NCI-H1105 (cell line): ENCODE data around the gene ARHGDIB.

Experiments
- DNase-seq: peaks from one replicate; lab custom pipeline; 2025; lab: John Stamatoyannopoulos, UW

ARHGDIB gene

DNA sequence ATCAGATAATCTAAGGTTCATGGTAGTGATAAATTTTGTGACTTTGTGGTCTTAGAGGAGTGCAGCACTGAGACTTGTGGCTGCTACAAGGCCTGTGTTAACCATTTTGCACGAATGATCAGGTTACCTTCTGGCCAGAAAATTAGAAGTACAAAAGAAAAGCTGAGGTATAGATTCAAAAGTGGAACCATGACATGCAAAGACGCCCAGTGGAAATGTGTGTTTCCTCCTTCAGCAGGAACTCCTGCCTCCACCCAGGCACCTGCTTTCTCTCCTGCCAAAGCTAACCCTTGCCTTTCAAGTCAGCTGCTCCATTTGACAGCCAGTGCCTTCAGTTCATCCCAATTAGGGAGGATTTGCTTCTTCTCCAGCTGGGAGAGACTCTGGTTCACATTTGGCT is 21.6 kb upstream of the ARHGDIB start:
- no peak for DNase-seq

DNA sequence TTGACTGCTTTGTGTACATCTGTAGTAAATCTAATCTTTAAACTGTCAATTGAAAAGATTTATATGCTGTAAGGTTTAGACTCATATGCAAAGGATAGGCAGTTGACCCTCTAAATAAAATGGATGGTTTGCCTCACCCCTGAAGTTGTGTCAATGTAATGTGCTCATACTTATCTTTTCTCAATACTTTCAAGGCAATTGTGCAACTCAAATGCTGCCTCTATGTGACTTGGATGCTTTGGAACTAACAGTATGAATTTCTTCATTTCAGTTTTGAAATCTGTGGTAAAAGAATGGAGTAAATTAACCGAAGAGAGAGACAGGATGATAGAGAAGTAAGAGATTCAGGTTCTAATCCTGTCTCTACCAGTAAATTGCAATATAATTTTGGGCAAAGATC is 21.2 kb upstream of the ARHGDIB start:
- DNase-seq = no peak

- DNase-seq = no peak
These were observed 19.6 kb upstream of the ARHGDIB start for GRCh38 chr12:14981049-14981448.

- DNase-seq = no peak
These were observed 18.1 kb upstream of the ARHGDIB start for GRCh38 chr12:14979468-14979867.

GRCh38 chr12:14976658-14977057 is 15.3 kb upstream of the ARHGDIB start:
- no peak for DNase-seq

- no peak for DNase-seq
These were observed 14.1 kb upstream of the ARHGDIB start for GRCh38 chr12:14975457-14975856.

DNA sequence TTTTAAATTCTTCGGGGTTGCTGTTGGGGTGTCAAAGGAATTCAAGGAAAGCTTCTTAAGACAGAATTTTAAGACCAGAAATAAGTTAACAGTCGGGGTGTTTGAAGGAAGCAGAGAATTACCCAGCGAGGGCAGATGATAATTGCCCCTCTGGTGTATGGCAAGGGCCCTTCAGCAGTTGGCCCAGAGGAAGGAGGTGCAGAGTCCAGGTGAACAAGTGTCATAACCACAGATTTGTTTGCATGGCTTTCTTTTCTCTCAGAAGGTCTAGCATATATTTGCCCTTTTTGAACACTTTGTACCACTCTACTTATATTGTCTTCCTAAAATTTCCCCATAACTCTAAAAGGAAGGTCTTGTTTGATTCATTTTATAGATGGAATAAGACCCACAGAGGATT is 13.2 kb upstream of the ARHGDIB start:
- no peak for DNase-seq

GRCh38 chr12:14972816-14973215 is 11.4 kb upstream of the ARHGDIB start, which contains the start of gene PDE6H:
TSS of gene PDE6H (plus strand) at chr12:14973042. CDS start at chr12:14978013, 4,971 bp downstream.
- DNase-seq = no peak

- DNase-seq = no peak
These were observed 9.1 kb upstream of the ARHGDIB start for GRCh38 chr12:14970473-14970872.

- DNase-seq = no peak
These were observed 7.1 kb upstream of the ARHGDIB start for GRCh38 chr12:14968478-14968877.

DNA sequence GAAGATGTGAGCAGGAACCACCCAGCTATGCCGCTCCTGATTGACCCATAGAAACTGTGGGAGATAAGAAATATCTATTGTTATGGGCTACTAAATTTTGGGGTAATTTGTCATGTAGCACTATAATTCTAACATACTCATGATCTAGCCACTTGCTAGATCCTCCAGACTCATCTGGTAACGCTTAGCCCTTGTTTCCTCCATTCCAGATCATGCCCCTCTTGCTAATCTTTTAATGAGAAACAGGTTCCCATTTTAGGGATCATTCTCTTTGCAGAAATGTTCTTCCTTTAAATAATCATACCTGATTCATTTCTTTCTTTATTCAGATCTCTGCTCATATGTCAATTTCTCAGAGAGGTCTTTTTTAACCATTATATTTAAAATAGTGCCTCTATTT is 3.8 kb upstream of the ARHGDIB start:
- no peak for DNase-seq

- DNase-seq = no peak
These were observed 3.0 kb upstream of the ARHGDIB start for GRCh38 chr12:14964406-14964805.

DNA sequence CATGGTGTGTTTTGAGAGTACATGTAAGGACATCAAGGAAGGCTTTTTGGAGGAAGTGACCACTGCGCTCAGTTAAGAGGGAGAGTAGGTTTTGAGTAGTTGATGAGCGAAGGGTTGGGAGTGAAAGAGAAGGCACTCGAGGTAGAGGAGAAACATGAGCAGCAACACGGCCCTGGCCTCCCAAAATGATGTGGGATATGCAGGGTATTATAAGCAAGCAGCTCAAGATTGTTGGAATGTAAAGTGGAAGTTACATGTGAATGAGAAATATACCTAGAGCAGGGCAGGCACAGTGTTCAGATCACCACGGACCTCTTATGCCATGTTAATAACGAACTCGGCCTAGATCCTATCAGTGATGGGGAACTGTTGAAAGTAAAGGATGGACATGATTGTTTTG is 2.1 kb upstream of the ARHGDIB start:
- DNase-seq = no peak

GRCh38 chr12:14962797-14963196 is 1.4 kb upstream of the ARHGDIB start:
- DNase-seq = no peak

GRCh38 chr12:14962153-14962539 is 745 bp upstream of the ARHGDIB start:
- DNase-seq = no peak

- DNase-seq = no peak
These were observed 594 bp downstream of the ARHGDIB start for GRCh38 chr12:14960548-14961465.

DNA sequence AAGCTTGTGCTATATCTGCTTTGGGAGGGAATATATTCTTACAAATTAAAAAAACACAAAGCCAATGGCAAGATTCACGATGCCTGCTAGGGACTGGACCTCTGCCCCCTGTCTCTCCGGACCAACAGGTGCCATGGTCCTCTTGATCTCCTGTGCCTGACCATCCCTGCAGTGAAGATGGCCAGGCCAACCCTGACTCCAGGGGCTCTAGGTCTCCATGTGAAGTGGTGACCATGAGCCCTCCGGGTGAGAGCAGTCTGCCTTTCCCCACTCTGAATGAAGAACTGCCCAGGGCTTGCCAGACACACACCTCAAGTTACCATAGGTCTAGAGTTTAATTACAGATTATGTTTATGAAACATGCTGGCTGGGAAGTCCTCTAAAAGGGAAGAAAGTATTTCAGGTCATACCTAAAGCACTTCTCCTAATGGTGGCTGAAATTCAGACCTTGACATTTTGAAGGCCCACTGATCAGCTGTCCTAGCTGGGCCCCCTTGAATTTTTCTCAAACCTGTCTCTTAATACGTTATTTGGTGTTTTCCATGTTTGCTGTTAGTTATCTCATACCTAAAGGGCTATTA is 1.4 kb downstream of the ARHGDIB start:
- DNase-seq = no peak

GRCh38 chr12:14959463-14959862 is 1.9 kb downstream of the ARHGDIB start:
- no peak for DNase-seq

- DNase-seq = no peak
These were observed 2.3 kb downstream of the ARHGDIB start for GRCh38 chr12:14959126-14959440.

DNA sequence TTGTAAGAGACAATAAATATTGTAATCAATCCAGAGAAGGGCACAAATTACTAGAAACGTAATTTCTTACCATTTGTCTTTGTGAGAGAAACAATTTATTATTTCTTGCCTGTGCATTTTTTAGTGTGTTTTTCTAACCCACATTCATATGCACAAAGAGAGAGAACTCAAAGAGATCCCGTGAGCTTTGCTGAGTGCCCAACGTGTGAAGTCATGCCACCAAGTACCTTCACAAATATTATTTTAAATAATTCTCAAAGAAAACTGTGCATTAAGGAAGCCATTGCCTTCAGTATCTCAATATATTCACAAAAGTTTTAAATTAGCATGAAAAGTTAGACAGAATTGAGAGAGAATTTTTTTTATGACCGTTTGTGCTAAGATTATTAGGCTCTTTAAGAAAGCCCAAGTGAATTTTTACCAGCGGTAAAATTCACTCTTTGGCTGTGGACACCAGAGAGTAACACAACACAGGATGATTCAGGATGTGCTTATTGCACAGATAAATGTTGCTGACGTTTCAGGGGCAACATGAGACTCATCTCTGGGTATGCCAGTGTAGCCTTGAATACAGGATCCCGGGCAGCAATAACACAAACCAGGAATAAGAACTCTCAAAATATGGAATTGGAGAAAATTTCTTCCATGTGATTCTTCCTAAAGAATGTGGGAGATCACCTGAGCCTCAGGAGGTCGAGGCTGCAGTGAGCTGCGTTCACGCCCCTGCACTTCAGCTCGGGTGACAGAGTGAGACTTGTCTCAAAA is 2.9 kb downstream of the ARHGDIB start:
- DNase-seq = no peak

DNA sequence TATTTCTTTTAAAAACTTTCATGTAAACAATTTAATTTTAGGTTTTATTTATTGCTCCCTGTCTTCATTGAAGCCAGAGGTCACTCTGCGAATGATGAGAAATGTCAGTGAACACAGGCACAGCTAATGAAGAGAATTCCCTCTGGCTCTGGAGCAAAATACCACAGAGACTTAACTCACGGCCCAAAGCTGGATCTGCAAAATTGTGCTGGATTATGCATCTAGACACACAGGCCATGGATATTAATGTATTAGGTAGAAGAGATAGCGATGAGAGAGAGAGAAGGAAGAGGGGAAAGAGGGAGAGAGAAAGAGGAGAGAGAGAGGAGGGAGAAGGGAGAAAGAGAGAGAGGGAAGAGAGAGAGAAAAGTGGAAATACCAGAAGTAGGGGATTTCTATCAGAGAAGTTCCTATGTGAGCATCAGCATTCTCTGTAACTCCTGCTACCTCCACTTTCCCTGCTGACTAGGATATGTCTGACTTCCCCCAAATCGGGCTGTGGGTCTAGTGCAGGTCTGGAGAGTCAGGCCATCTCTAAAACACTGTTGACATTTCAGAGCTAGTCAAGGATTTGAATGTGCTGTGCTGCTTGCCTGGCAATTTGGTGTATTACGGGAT is 3.7 kb downstream of the ARHGDIB start:
- DNase-seq = no peak

- DNase-seq = no peak
These were observed 4.5 kb downstream of the ARHGDIB start for GRCh38 chr12:14956905-14957304.
